Measurements from ENCODE around the gene CARHSP1.

The CARHSP1 gene

DNA sequence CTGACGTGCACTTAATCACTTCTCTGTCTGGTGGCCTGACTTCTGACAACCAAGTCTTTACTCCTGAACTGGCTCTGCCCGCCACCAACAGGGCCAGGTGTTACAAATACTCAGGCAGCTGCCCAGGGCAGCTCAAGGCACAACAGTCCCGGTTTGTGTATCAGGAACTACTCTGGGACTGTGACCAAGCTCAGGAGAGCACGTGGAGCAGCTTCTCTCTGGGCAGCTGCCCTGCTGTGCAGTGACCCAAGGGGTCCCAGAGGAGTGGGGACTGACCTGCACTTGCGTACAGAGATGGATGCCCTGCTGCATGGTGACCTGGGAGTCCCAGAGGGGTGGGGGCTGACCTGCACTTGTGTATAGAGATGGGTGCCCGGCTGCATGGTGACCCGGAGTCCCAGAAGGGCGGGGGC is 35.2 kb upstream of the CARHSP1 start:
- no peak overlapping the region for H3K4me3 ChIP-seq (ENCODE audit: low read depth, low read length)
- DNase-seq (ENCODE audit: low read depth): no peak
- TF ChIP-seq, protein P1, sequence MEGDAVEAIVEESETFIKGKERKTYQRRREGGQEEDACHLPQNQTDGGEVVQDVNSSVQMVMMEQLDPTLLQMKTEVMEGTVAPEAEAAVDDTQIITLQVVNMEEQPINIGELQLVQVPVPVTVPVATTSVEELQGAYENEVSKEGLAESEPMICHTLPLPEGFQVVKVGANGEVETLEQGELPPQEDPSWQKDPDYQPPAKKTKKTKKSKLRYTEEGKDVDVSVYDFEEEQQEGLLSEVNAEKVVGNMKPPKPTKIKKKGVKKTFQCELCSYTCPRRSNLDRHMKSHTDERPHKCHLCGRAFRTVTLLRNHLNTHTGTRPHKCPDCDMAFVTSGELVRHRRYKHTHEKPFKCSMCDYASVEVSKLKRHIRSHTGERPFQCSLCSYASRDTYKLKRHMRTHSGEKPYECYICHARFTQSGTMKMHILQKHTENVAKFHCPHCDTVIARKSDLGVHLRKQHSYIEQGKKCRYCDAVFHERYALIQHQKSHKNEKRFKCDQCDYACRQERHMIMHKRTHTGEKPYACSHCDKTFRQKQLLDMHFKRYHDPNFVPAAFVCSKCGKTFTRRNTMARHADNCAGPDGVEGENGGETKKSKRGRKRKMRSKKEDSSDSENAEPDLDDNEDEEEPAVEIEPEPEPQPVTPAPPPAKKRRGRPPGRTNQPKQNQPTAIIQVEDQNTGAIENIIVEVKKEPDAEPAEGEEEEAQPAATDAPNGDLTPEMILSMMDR (IDR thresholded peaks at IDR 0.05; ENCODE audit: low read depth, low read length): no peak
- TF ChIP-seq MYC (IDR thresholded peaks at IDR 0.05; ENCODE audit: low read depth, low read length) (no peak), POLR2A (IDR thresholded peaks at IDR 0.05; ENCODE audit: extremely low read depth, insufficient read length) (no peak)

DNA sequence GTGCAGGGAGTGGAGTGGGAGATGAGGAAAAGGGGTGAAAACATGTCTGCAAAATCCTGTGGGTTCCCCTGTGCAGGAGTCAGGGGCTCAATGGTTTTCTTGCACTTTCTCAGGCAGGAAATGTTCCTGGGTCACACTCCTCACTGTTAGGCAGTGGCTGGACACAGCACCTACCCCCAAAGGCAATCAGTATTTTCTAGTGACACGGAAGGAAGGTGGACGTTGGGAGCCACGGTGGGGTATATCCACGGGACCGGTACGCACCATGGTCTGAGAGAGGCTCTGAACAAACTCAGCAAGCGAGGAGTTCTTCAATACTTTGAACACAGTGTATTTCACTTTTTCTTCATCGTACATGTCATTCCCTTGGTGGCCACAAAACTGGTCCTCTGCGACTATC is 34.2 kb upstream of the CARHSP1 start:
- TF ChIP-seq MYC (IDR thresholded peaks at IDR 0.05; ENCODE audit: low read depth, low read length) (no peak), POLR2A (IDR thresholded peaks at IDR 0.05; ENCODE audit: extremely low read depth, insufficient read length) (no peak)
- TF ChIP-seq, protein P1 (IDR thresholded peaks at IDR 0.05; ENCODE audit: low read depth, low read length): no peak
- TF ChIP-seq, protein P2, sequence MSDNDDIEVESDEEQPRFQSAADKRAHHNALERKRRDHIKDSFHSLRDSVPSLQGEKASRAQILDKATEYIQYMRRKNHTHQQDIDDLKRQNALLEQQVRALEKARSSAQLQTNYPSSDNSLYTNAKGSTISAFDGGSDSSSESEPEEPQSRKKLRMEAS (IDR thresholded peaks at IDR 0.05; ENCODE audit: low read depth, low read length): no peak
- H3K4me3 ChIP-seq (ENCODE audit: low read depth, low read length): no peak overlapping the region
- DNase-seq (ENCODE audit: low read depth): no peak

DNA sequence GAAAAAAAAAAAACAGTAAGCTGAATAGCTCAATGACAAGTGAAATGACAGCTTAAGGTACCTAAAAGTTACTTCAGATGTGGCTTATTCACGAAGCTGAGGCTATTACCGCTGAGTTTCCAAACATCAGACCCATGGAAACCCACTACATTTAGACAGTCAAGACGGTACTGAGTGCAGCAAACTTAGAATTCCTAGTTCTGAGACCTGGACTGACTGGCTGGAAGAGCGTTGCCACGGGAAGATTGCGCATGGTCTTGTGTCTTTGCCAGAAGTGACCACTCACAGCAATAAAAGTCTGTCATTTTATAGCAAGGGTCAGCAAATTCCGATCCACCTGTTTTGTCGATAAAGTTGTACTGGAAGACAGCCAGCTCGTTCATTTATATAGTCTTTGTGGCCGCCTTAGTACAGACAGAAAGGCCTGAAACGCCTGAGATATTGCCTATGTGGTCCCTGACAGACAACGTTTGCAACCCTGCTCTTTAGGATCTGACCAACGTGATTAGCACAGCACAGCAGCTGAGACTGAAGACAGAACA is 32.6 kb upstream of the CARHSP1 start:
- H3K4me3 ChIP-seq (ENCODE audit: low read depth, low read length): no peak overlapping the region
- TF ChIP-seq, protein P1 (IDR thresholded peaks at IDR 0.05; ENCODE audit: low read depth, low read length): no peak
- TF ChIP-seq, protein P2 (IDR thresholded peaks at IDR 0.05; ENCODE audit: low read depth, low read length): no peak
- TF ChIP-seq MYC (IDR thresholded peaks at IDR 0.05; ENCODE audit: low read depth, low read length) (no peak), POLR2A (IDR thresholded peaks at IDR 0.05; ENCODE audit: extremely low read depth, insufficient read length) (no peak)
- no peak for DNase-seq (ENCODE audit: low read depth)

DNA sequence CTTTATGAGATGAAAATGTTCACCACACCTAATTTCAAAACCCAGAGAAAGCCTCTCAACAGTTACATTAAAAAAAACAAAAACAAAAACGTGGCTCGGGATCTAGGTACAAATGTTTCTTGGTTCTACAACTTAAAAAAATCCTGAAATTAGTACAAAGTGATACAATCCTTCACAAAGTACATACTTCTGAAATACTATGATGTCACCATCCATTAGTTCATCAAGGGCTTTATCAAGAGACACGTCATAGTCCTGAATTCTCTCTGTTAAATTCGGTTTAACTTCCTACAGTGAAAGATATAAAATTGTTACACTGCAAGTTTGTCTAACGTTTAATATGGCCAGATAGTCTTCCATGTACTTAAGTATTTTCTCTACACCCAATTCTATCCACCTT is 31.5 kb upstream of the CARHSP1 start:
- no peak for DNase-seq (ENCODE audit: low read depth)
- H3K4me3 ChIP-seq (ENCODE audit: low read depth, low read length): no peak overlapping the region
- TF ChIP-seq MYC (IDR thresholded peaks at IDR 0.05; ENCODE audit: low read depth, low read length) (no peak), POLR2A (IDR thresholded peaks at IDR 0.05; ENCODE audit: extremely low read depth, insufficient read length) (no peak)
- TF ChIP-seq, protein P1 (IDR thresholded peaks at IDR 0.05; ENCODE audit: low read depth, low read length): no peak
- TF ChIP-seq, protein P2 (IDR thresholded peaks at IDR 0.05; ENCODE audit: low read depth, low read length): no peak

DNA sequence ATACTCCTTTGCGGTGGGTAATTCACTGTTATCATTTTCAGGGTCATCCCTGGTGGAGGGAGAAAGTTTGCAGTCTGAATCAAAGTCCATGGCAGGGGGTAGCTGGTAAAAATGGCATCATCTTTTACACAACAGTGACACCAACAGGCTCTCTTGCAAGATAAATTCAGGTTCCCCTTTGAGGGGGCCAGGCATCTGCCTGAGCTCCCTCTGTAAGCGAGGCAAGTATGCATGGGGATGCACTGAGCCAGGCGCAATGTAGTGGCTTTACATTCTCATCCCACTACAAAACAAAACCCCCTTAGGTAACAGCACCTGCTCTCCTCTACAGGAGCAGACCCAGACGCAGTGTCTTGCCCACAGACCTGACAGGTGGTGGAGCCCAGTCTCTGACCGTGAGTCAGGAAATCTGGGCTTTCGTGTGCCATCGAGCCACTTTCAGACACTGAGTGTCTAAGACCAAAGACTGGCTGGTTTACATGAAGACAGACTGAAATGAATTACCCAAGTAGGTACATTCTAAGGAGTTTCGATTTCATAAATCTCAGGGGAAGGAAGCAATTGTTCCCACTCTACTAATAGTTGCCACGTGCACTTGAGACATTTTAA is 31.0 kb upstream of the CARHSP1 start:
- peak; percentile 22 for DNase-seq (ENCODE audit: low read depth)
- TF ChIP-seq, protein P1 (IDR thresholded peaks at IDR 0.05; ENCODE audit: low read depth, low read length): no peak
- TF ChIP-seq MYC (IDR thresholded peaks at IDR 0.05; ENCODE audit: low read depth, low read length) (no peak), POLR2A (IDR thresholded peaks at IDR 0.05; ENCODE audit: extremely low read depth, insufficient read length) (no peak)
- TF ChIP-seq, protein P2 (IDR thresholded peaks at IDR 0.05; ENCODE audit: low read depth, low read length): no peak
- no peak overlapping the region for H3K4me3 ChIP-seq (ENCODE audit: low read depth, low read length)
